NCI-H774 (cell line): ENCODE data around the gene NKAIN2.
A peak's percentile ranks its signal among the peaks of the same experiment; 100 is the strongest.
"Not testable (repeated sequence)": the region's sequence is repeated elsewhere in the genome, so short reads cannot be mapped to it uniquely, and the experiment has no call there.

Experiments
- DNase-seq: peaks from one replicate; lab custom pipeline; 2025; lab: John Stamatoyannopoulos, UW

Gene NKAIN2

GRCh38 chr6:124494956-124495664 is 691.4 kb downstream of the NKAIN2 start:
- DNase-seq, result no peak

- DNase-seq, result no peak
Measured at GRCh38 chr6:124495665-124496190, 692.1 kb downstream of the NKAIN2 start.

GRCh38 chr6:124496334-124496733 is 692.7 kb downstream of the NKAIN2 start:
- DNase-seq, result no peak

- no peak for DNase-seq
Measured at GRCh38 chr6:124512431-124512830, 708.8 kb downstream of the NKAIN2 start.

- DNase-seq, result no peak
Measured at GRCh38 chr6:124517339-124517738, 713.7 kb downstream of the NKAIN2 start.

GRCh38 chr6:124520514-124520913 is 716.8 kb downstream of the NKAIN2 start:
- DNase-seq, result no peak

- no peak for DNase-seq
Measured at GRCh38 chr6:124522335-124522734, 718.7 kb downstream of the NKAIN2 start.

- no peak for DNase-seq
Measured at GRCh38 chr6:124524491-124525200, 721.0 kb downstream of the NKAIN2 start.

- DNase-seq, result no peak
Measured at GRCh38 chr6:124530926-124531325, 727.3 kb downstream of the NKAIN2 start.

- DNase-seq, result no peak
Measured at GRCh38 chr6:124535299-124535698, 731.6 kb downstream of the NKAIN2 start.

- DNase-seq, result no peak
Measured at GRCh38 chr6:124535746-124536145, 732.1 kb downstream of the NKAIN2 start.

GRCh38 chr6:124536157-124536841 is 732.6 kb downstream of the NKAIN2 start:
- no peak for DNase-seq

GRCh38 chr6:124536842-124537191 is 733.2 kb downstream of the NKAIN2 start:
- peak; percentile 69 for DNase-seq

- DNase-seq, result no peak
Measured at GRCh38 chr6:124539096-124539495, 735.4 kb downstream of the NKAIN2 start.

- no peak for DNase-seq
Measured at GRCh38 chr6:124541573-124541972, 737.9 kb downstream of the NKAIN2 start.

GRCh38 chr6:124546601-124547000 is 742.9 kb downstream of the NKAIN2 start:
- DNase-seq, result no peak

- no peak for DNase-seq
Measured at GRCh38 chr6:124551711-124552233, 748.1 kb downstream of the NKAIN2 start.

GRCh38 chr6:124557873-124558272 is 754.2 kb downstream of the NKAIN2 start:
- DNase-seq, result no peak

GRCh38 chr6:124560078-124560477 is 756.4 kb downstream of the NKAIN2 start:
- DNase-seq, result not testable (repeated sequence)

- DNase-seq, result no peak
Measured at GRCh38 chr6:124560873-124561567, 757.4 kb downstream of the NKAIN2 start.

GRCh38 chr6:124561635-124562130 is 758.0 kb downstream of the NKAIN2 start:
- DNase-seq, result no peak

GRCh38 chr6:124564125-124564524 is 760.5 kb downstream of the NKAIN2 start:
- DNase-seq, result not testable (repeated sequence)
